Progenitor cell of endocrine pancreas (in vitro differentiated cells): ENCODE data around the gene AK8. TPM values are rescaled to one million over a fixed set of nuclear protein-coding genes. Genes with fewer than 3 reads are reported as not detected.

Source experiments
- DNase-seq: peaks from one replicate; pipeline ENCODE4 v3.0.0; 2021; ENCODE audit warnings: low spot score; ENCODE audit not compliant: unreplicated experiment
- H3K27ac Mint-ChIP-seq: 2 replicates; pipeline ENCODE4 v1.8.0; 2021; ENCODE audit warnings: mild to moderate bottlenecking, moderate library complexity, mixed read lengths
- H3K27me3 Mint-ChIP-seq: 2 replicates; pipeline ENCODE4 v1.8.0; 2021; ENCODE audit warnings: mixed read lengths
- H3K36me3 Mint-ChIP-seq: 2 replicates; pipeline ENCODE4 v1.8.0; 2022; ENCODE audit warnings: mixed read lengths; ENCODE audit not compliant: insufficient read depth
- H3K4me1 Mint-ChIP-seq: 2 replicates; pipeline ENCODE4 v1.8.0; 2021; ENCODE audit warnings: low read depth, mixed read lengths
- H3K4me3 Mint-ChIP-seq: 2 replicates; pipeline ENCODE4 v1.8.0; 2021; ENCODE audit warnings: low read depth, mild to moderate bottlenecking, moderate library complexity, mixed read lengths
- H3K9me3 Mint-ChIP-seq: 2 replicates; pipeline ENCODE4 v1.8.0; 2021; ENCODE audit warnings: low read depth, mixed read lengths
- total RNA-seq: library from RNA; stranded (reverse); gene quantifications from 2 replicates; pipeline ENCODE4 v1.2.1, GENCODE V29; 2021
- TF ChIP-seq, protein P1 (sequence below): fragments of 200-600 bp; sonication (generic); IDR thresholded peaks from one replicate; pipeline ENCODE4 v1.5.0; 2021; ENCODE audit warnings: antibody characterized with exemption, mild to moderate bottlenecking; ENCODE audit not compliant: unreplicated experiment

Gene AK8
- total RNA-seq, 1 donor from 2014 or later, result 1.9 TPM

DNA sequence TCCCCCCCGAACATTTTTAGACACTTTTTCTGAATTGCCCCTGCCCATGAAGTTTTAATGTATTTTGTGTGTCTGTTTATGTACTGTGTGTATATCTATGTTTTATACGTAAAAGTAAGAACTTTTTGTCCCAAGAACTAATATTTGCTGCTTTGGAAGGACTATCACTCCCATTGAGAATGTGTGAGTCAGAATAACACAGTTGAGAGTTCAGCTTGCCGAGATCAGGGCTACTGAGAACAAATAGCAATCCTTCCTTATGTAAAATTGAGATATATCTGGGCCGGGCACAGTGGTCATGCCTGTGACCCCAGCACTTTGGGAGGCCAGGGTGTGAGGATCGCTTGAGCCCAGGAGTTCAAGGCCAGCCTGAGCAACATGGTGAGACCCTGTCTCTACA, 196.5 kb downstream of the AK8 start:
- DNase-seq, result no peak
- TF ChIP-seq, protein P1, sequence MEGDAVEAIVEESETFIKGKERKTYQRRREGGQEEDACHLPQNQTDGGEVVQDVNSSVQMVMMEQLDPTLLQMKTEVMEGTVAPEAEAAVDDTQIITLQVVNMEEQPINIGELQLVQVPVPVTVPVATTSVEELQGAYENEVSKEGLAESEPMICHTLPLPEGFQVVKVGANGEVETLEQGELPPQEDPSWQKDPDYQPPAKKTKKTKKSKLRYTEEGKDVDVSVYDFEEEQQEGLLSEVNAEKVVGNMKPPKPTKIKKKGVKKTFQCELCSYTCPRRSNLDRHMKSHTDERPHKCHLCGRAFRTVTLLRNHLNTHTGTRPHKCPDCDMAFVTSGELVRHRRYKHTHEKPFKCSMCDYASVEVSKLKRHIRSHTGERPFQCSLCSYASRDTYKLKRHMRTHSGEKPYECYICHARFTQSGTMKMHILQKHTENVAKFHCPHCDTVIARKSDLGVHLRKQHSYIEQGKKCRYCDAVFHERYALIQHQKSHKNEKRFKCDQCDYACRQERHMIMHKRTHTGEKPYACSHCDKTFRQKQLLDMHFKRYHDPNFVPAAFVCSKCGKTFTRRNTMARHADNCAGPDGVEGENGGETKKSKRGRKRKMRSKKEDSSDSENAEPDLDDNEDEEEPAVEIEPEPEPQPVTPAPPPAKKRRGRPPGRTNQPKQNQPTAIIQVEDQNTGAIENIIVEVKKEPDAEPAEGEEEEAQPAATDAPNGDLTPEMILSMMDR, result no peak
- Mint-ChIP-seq H3K27ac (no peak overlapping the region), H3K4me3 (no peak overlapping the region), H3K4me1 (no peaks in the 10 kb centered on the region), H3K9me3 (no peaks in the 10 kb centered on the region), H3K36me3 (peaks cover 29% of the 10 kb centered on the region), H3K27me3 (no peaks in the 10 kb centered on the region)

- Mint-ChIP-seq H3K27ac (no peak overlapping the region), H3K9me3 (no peaks in the 10 kb centered on the region), H3K36me3 (peaks cover 23% of the 10 kb centered on the region), H3K4me3 (no peak overlapping the region), H3K27me3 (no peaks in the 10 kb centered on the region), H3K4me1 (no peaks in the 10 kb centered on the region)
- no peak for DNase-seq
- TF ChIP-seq, protein P1, result no peak
Observed at GRCh38 chr9:132679946-132680625, 198.0 kb downstream of the AK8 start.

DNA sequence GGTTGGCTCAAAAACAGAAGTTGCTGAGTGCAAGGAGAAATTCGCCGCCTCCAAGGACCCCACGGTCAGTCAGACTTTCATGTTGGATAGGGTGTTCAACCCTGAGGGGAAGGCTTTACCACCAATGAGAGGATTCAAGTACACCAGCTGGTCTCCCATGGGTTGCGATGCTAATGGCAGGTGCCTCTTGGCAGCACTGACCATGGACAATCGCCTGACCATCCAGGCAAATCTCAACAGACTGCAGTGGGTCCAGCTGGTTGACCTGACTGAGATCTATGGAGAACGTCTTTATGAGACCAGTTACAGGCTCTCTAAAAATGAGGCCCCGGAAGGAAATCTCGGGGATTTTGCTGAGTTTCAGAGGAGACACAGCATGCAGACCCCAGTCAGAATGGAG, 200.1 kb downstream of the AK8 start:
- no peak for DNase-seq
- H3K9me3 Mint-ChIP-seq, result no peaks in the 10 kb centered on the region
- H3K4me1 Mint-ChIP-seq, result peaks cover 3% of the 10 kb centered on the region
- no peaks in the 10 kb centered on the region for H3K27me3 Mint-ChIP-seq
- H3K27ac Mint-ChIP-seq, result no peak overlapping the region
- peaks cover 15% of the 10 kb centered on the region for H3K36me3 Mint-ChIP-seq
- TF ChIP-seq, protein P1, result no peak
- no peak overlapping the region for H3K4me3 Mint-ChIP-seq

Other genes starting within 250 kb of the AK8 start
- gene DDX31, start 208.3 kb downstream of the AK8 start, total RNA-seq, result 16.7 and 19.1 TPM in 2 replicates
- 26.8 TPM in 2 replicates for gene GTF3C4, start 207.8 kb downstream of the AK8 start, total RNA-seq
- gene SPACA9, start 614 bp upstream of the AK8 start, total RNA-seq, result 3.6 and 4.0 TPM in 2 replicates
- gene TSC1, start 66.3 kb upstream of the AK8 start, total RNA-seq, result 65.4 and 69.0 TPM in 2 replicates
- 0.12 TPM in 1 of 2 replicates, not detected in the other for gene GFI1B, start 100.4 kb upstream of the AK8 start, total RNA-seq
- 91.6 and 94.0 TPM in 2 replicates for gene GTF3C5, start 152.7 kb upstream of the AK8 start, total RNA-seq
- 5.2 and 5.4 TPM in 2 replicates for gene CEL, start 183.7 kb upstream of the AK8 start, total RNA-seq
- gene RALGDS, start 243.0 kb upstream of the AK8 start, total RNA-seq, result 82.3 and 84.6 TPM in 2 replicates